Measurements from ENCODE around the gene WNT5B.

The WNT5B gene

GRCh38 chr12:1628666-1629337 lies at the start of gene WNT5B:
TSS of gene WNT5B (plus strand) at chr12:1629231. CDS start at chr12:1631355, 2,124 bp downstream.
- DNase-seq, result no peak

GRCh38 chr12:1579651-1580435 lies 49.2 kb upstream of the WNT5B start:
- no peak for DNase-seq

GRCh38 chr12:1580526-1580925 lies 48.5 kb upstream of the WNT5B start:
- no peak for DNase-seq

GRCh38 chr12:1581973-1582708 lies 46.9 kb upstream of the WNT5B start:
- no peak for DNase-seq

DNA sequence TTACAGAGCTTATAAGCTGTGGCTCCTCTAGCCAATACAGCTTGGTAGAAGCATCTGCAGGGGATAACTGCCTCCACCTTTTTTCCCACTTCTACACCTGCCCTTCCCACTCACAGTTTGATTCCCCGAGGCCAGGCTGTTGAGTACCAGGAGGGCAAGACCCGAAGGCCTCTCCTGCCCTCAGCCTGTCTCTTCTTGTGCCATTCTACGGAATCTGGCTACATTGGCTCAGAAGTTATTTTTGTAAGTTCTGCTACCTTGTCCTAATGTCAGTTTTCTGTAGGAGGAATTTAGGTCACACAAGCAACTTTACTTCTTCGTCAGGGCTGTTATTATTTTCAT lies 46.4 kb upstream of the WNT5B start:
- DNase-seq, result no peak

DNA sequence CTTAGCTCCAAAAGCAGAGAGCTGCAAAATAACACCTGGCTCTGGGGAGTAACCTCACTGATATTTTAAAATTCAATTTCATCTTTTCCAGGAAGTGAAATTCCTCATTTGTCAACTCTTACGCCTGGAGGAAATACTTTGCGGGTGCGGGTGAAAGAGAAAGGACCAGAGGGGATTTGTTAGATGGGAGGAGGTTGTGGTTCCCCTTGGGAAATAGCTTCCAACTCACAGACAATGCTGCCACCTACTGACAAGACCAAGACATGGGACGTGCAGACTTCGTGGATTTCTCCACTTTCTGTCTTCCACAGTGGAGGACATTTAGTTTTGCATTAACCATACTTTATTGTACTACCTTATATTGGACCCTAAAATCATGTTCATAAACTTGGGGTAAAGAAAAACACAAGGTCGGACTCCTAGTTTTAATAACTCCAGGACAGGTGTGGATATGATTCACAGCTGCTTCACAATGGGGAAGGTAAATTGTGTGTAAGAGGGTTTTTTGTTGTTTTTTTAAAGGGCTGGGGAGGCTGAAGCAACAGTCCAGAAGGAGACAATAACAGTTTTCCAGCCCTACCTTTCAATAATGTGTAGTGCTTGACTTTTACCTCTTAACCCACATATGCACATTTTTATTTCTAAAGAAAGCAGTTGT lies 45.5 kb upstream of the WNT5B start:
- DNase-seq, result peak; percentile 43 to 55

- no peak for DNase-seq
These were observed 44.7 kb upstream of the WNT5B start for GRCh38 chr12:1584326-1584725.

DNA sequence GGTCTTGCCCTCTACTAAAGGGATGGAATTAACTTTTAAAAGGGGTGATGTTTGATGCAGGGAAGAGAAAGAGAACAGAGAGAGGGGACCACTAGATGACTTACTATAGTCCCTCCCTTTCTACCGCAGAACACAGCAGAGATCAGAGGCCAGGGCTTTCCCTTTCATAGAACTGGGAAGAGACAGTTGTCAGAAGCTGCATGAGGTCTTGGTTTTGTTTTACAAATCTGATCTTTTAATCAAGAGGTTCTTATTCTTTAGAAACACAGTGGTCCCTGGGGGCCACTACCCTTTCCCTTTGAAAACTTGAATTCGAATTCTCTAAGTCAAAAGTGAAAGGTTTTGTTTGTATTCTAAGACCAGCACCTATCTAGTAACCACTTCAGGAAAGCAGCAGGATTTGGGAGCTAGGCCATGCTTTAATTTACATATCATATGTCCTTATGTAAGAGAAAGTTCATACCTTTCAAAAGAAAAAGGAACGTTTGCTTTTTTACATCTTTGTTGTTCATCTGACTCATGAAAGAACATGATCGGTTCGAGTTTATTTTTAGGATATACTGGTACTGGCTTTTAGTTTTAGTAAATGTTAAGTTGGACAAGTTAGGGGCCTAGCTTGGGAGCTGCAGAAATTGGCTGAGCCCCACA lies 41.0 kb upstream of the WNT5B start:
- no peak for DNase-seq

- no peak for DNase-seq
These were observed 40.5 kb upstream of the WNT5B start for GRCh38 chr12:1588575-1588947.

DNA sequence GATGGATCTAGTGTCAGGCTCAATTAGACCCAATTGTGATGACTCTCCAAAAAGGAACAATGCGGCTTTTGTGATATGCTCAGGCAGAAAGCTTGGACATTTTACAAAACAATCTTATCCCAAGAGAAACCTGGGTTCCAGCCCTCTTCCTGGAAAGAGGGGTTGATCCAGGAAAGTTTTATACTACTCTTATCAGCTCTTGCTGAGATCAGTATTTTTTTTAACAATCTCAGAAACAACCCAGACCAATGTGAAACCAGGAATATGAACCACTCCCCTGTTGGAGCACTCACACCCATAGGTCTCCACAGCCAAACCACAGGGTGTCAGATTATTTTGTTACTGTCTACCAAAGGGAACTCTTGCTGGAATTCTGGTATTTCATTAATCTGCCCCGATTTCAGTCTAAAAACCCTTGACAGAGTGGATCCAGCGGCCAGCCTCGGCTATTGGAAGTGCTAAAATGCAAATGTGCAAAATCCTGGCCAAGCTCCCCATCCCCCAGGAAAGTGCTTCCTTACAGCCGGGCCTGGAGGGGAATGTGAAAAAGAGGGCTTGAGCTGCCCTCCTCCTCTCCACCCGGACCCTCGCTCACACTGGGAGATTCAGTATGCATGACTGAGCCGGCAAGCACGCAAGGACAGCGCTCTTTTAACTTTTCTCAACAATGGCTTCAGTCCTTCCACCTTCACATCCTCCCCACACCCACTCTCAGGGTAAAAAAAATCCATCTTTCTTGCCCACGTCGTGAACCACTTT lies 38.6 kb upstream of the WNT5B start:
- no peak for DNase-seq

DNA sequence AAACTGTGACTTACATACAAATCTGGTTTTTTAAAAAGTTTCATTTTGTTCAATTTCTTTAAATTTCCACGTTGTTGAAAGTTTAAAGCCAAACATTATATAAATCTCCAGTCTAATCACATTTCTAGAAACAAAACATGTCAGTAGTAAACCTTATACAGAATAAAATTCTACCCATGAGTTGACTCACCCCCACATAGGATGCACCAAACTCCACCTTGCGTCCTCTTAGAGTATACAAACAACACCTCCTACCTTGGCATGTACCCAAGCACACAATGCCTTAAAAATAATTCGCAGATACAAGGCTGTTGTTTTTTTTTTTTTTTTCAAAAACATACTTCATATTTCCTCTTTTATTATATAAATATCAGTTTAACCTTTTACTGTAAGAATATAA lies 38.0 kb upstream of the WNT5B start:
- peak in 1 of 2 experiments; percentile 26 for DNase-seq

- DNase-seq, result no peak
These were observed 37.5 kb upstream of the WNT5B start for GRCh38 chr12:1591543-1591942.

DNA sequence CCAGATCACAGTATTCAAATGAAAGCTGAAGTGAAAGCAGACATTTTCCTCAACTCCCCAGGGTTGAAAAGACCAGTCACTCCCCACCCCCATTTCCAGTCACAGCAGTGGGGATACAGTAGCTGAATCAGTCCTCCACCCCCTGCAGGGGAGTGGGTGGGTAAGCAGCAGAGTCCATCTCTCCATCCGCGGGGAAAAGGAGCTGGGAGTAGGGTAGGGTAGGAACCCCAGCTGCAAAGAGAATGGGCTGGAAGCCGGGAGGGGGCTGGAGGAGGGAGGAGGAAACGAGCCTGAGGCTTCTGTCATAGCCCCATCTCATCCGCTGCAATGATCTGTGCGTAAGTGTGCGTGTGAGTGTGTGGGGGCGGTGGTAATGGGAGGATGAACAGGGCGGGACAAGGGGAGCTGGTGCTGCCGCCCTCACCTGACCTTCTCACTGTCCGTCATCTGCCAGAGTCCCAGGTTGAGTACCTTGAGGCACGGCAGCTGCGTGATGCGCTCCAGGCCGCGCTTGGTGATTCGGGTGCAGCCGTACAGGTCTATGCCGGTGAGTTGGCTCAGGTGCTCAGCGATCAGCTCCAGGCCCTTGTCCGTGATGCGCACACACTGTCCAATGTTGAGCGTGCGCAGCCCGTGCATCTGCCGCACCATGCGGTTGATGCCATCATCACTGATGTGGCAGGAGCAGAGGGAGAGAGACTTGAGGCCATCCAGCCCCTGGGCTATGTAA lies 36.4 kb upstream of the WNT5B start:
- DNase-seq, result peak; percentile 56 to 69

DNA sequence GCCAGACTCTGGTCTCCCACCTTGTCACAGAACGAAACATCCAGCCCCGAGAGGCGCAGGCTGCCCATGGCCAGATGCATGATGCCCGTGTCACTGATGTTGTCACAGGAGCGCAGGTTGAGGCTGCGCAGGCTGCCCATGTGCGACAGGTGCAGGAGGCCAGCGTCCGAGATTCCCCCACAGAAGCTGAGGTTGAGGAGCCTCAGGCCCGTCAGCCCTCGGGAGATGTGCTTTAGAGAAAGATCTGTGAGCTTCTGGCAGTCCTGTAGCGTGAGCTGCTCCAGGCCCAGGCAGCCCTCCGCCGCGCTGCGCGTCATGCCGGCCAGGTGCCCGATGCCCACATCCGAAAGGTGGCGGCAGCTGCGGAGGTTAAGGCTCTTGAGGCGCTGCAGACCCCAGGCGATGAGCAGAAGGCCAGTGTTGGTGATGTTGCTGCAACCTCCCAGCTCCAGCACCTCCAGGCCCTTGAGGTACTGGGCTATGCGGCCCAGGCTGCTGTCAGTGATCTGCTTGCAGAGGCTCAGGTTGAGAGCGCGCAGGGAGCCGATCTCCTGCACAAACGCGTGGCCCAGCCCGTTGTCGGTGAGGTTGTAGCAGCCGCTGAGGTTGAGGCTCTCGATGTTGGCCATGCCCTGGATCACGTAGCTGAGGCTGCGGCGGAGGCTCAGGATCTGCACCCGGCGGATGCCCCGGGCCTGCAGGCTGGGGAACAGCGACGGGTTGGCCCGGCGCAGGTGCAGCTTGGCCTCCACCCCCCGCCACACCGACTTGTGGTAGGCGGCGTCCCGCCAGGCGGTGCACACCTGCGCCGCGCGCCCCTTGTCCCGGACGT lies 35.6 kb upstream of the WNT5B start:
- DNase-seq, result peak; percentile 39 to 44

- DNase-seq, result no peak
These were observed 35.1 kb upstream of the WNT5B start for GRCh38 chr12:1594006-1594260.

GRCh38 chr12:1594261-1595025 lies 34.6 kb upstream of the WNT5B start, which contains the start of gene FBXL14:
TSS of gene FBXL14 (minus strand) at chr12:1594581. CDS start at chr12:1594066, 515 bp downstream.
- DNase-seq, result peak; percentile 84 to 86

- DNase-seq, result no peak
These were observed 33.9 kb upstream of the WNT5B start for GRCh38 chr12:1595026-1595561.

DNA sequence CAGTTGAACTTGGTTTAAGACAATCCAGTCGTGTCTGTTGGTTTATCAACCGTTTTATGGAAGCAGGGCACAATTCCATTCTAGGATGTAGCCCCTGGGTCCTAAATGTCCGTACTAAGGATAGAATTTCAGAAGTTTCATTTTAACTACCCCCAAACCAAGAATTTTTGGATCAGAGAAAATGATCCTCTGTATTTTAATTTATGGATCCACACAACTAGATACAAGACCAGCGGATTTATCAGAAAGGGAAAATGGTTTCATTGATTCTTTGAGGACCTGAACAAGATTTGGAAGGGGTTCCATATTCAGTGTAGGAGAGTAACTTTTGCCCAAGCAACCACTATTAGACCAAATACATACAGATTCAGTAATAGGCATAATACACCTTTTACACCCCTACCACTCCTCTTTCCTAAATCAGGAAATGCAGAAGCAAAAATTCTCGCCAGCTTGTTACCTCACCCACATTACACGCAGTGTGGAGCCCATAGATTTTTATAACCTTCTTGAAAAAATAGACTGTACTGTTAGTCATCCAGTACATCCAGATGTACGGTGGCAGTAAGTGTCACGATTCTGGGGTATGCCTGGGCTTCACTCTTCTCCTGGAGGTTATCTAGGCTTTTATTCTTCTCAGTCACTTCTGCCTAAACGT lies 33.2 kb upstream of the WNT5B start:
- no peak for DNase-seq

DNA sequence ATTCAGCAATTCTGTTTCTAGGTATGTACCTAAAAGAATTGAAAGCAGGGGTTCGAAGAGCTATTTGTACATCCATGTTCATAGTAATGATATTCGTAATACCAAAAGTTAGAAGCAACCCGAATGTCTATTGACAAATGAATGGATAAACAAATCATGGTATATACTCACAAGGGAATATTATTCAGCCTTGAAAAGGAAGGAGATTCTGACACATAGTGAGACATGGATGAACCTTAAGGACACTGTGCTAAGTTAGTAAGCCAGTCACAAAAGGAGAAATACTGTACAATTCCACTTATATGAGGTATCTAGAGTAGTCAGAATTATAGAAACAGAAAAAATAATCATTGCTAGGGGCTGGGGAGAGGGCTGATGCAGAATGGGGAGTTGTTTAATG lies 30.3 kb upstream of the WNT5B start:
- DNase-seq, result no peak
